ENCODE results near the gene WNK2. TPM values are rescaled to one million over a fixed set of nuclear protein-coding genes. Genes with fewer than 3 reads are reported as not detected.

Gene WNK2
- total and polyA plus RNA-seq, 2 donors (not counting 3 experiments of a cell fraction or from before 2014, with no cell fraction given): not detected

GRCh38 chr9:93258818-93259489 is 75.0 kb downstream of the WNK2 start:
- TF ChIP-seq POLR2A (IDR thresholded peaks at IDR 0.05; ENCODE audit: low read depth, low read length): no peak
- TF ChIP-seq, protein P1, sequence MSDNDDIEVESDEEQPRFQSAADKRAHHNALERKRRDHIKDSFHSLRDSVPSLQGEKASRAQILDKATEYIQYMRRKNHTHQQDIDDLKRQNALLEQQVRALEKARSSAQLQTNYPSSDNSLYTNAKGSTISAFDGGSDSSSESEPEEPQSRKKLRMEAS (IDR thresholded peaks at IDR 0.05; ENCODE audit: insufficient read depth, insufficient read length): no peak
- POLR2A ChIA-PET: no interaction called here
- H3K27me3 ChIP-seq (ENCODE audit: control insufficient read depth in 2 of 2, insufficient read depth in 2 of 2, low read length in 2 of 2): no peaks in the 10 kb centered on the region
- no peak overlapping the region for H3K9ac ChIP-seq (replicated peaks; ENCODE audit: extremely low read depth, insufficient read depth, low read length)
- dilution Hi-C loops (cut with MboI; ENCODE audit: extremely low pct_ligation_motif_present, low sequenced_read_pairs) (no loop called here), intact Hi-C loops (cut with micrococcal nuclease) (no loop called here)
- no peaks in the 10 kb centered on the region for H3K9me1 ChIP-seq (replicated peaks; ENCODE audit: control insufficient read depth, extremely low read depth, insufficient read depth, low read length)
- no TSS peak for BruUV-seq (replicated peaks)
- H3K79me2 ChIP-seq (ENCODE audit: control insufficient read depth, insufficient read depth, low read length): no peaks in the 10 kb centered on the region
- CTCF ChIA-PET: no interaction called here
- H3K4me2 ChIP-seq (ENCODE audit: insufficient read depth, low read length): no peak overlapping the region
- DNase-seq (ENCODE audit: low read depth, low spot score) (no peak), FAIRE-seq (no peak)
- H3K4me1 ChIP-seq (ENCODE audit: control insufficient read depth, extremely low read depth, insufficient read depth, low read length): no peaks in the 10 kb centered on the region
- no peak overlapping the region for H3K27ac ChIP-seq (ENCODE audit: insufficient read depth, low read depth, low read length)
- no peaks in the 10 kb centered on the region for H3K9me3 ChIP-seq (replicated peaks; ENCODE audit: control insufficient read depth, insufficient read depth, low read length)
- no peak overlapping the region for H2AFZ ChIP-seq (ENCODE audit: low read depth, low read length)
- no peak overlapping the region for H3K4me3 ChIP-seq (replicated peaks in 1 of 3; ENCODE audit: insufficient read depth in 1 of 3, low read depth in 1 of 3, low read length in 3 of 3)
- no peaks in the 10 kb centered on the region for H3K36me3 ChIP-seq (ENCODE audit: control insufficient read depth in 2 of 2, extremely low read depth in 1 of 2, insufficient read depth in 2 of 2, low read length in 2 of 2)
- H4K20me1 ChIP-seq (replicated peaks; ENCODE audit: control insufficient read depth, extremely low read depth, insufficient read depth, low read length): no peaks in the 10 kb centered on the region

DNA sequence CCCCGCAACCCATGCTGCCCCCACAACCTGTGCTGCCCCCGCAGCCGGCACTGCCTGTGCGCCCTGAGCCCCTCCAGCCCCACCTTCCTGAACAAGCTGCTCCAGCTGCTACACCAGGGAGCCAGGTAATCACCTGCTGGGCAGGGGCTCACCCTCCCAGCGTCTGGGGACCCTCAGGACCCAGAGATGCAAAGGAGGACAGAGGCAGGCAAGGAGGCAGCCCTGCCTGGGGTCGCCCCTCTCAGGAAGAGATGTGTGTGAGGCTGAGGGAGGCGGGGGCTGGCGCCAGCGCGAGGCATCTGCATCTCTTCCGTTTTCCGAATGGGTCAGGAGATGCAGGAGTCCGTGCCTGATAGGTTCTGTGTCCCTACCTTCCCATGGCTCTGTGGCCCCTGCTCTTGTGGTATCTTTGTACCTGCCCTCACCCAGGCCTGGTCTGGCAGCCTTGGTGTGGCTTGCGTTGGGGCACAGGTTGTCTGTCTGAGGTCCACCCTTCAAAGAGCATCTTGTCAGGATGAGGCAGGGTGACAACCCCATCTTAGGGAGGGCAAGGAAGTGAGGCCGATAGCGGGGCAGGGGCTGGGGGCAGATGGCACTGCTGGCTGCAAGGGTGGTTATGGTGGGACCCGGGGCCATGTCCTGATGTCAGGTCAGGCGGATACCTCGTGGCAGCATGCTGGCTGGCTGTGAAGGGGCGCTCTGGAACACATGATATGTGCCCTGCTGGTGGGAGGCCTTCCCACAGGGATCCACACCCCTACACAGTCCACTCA is 75.7 kb downstream of the WNK2 start:
- Histone ChIP-seq H3K4me1 (ENCODE audit: control insufficient read depth, extremely low read depth, insufficient read depth, low read length) (no peaks in the 10 kb centered on the region), H3K9ac (replicated peaks; ENCODE audit: extremely low read depth, insufficient read depth, low read length) (no peak overlapping the region), H2AFZ (ENCODE audit: low read depth, low read length) (no peak overlapping the region), H4K20me1 (replicated peaks; ENCODE audit: control insufficient read depth, extremely low read depth, insufficient read depth, low read length) (no peaks in the 10 kb centered on the region), H3K36me3 (ENCODE audit: control insufficient read depth in 2 of 2, extremely low read depth in 1 of 2, insufficient read depth in 2 of 2, low read length in 2 of 2) (no peaks in the 10 kb centered on the region), H3K4me2 (ENCODE audit: insufficient read depth, low read length) (no peak overlapping the region), H3K9me3 (replicated peaks; ENCODE audit: control insufficient read depth, insufficient read depth, low read length) (no peaks in the 10 kb centered on the region), H3K9me1 (replicated peaks; ENCODE audit: control insufficient read depth, extremely low read depth, insufficient read depth, low read length) (no peaks in the 10 kb centered on the region), H3K79me2 (ENCODE audit: control insufficient read depth, insufficient read depth, low read length) (no peaks in the 10 kb centered on the region), H3K4me3 (replicated peaks in 1 of 3; ENCODE audit: insufficient read depth in 1 of 3, low read depth in 1 of 3, low read length in 3 of 3) (no peak overlapping the region), H3K27ac (ENCODE audit: insufficient read depth, low read depth, low read length) (no peak overlapping the region), H3K27me3 (ENCODE audit: control insufficient read depth in 2 of 2, insufficient read depth in 2 of 2, low read length in 2 of 2) (no peaks in the 10 kb centered on the region)
- BruUV-seq (replicated peaks): no TSS peak
- TF ChIP-seq POLR2A (IDR thresholded peaks at IDR 0.05; ENCODE audit: low read depth, low read length) (no peak), POLR2AphosphoS5 (IDR thresholded peaks at IDR 0.05; ENCODE audit: insufficient read depth, low read depth, low read length) (no peak), FOS (IDR thresholded peaks at IDR 0.05; ENCODE audit: borderline replicate concordance, insufficient read depth, low read length) (no peak), EZH2 (IDR thresholded peaks at IDR 0.05; ENCODE audit: borderline replicate concordance, low read depth, low read length, severe bottlenecking) (no peak), CTCF (IDR thresholded peaks at IDR 0.05; ENCODE audit: extremely low read depth in 1 of 2, insufficient read depth in 1 of 2, low read depth in 1 of 2, low read length in 2 of 2) (no peak), MYC (IDR thresholded peaks at IDR 0.05; ENCODE audit: low read depth, low read length) (no peak)
- TF ChIP-seq, protein P1 (IDR thresholded peaks at IDR 0.05; ENCODE audit: insufficient read depth, insufficient read length): no peak
- ChIA-PET POLR2A (no interaction called here), CTCF (no interaction called here)
- dilution Hi-C loops (cut with MboI; ENCODE audit: extremely low pct_ligation_motif_present, low sequenced_read_pairs) (no loop called here), intact Hi-C loops (cut with micrococcal nuclease) (no loop called here)
- DNase-seq (ENCODE audit: low read depth, low spot score): no peak
- no peak for FAIRE-seq

Measured in endothelial cell of umbilical vein (primary cell).